Tracheal epithelial cell (primary cell): ENCODE measurements around the gene GNG2. TPM values are rescaled to one million over a fixed set of nuclear protein-coding genes. Genes with fewer than 3 reads are reported as not detected.

ENCODE experiments used
- total RNA-seq: library from RNA; depleted of rRNA; stranded (reverse); fragments of >200 nt; gene quantifications from 2 replicates; pipeline ENCODE4 v1.2.1, GENCODE V29; 2014

GNG2 gene
- 0.24 TPM in 1 of 2 replicates, not detected in the other for total RNA-seq

DNA sequence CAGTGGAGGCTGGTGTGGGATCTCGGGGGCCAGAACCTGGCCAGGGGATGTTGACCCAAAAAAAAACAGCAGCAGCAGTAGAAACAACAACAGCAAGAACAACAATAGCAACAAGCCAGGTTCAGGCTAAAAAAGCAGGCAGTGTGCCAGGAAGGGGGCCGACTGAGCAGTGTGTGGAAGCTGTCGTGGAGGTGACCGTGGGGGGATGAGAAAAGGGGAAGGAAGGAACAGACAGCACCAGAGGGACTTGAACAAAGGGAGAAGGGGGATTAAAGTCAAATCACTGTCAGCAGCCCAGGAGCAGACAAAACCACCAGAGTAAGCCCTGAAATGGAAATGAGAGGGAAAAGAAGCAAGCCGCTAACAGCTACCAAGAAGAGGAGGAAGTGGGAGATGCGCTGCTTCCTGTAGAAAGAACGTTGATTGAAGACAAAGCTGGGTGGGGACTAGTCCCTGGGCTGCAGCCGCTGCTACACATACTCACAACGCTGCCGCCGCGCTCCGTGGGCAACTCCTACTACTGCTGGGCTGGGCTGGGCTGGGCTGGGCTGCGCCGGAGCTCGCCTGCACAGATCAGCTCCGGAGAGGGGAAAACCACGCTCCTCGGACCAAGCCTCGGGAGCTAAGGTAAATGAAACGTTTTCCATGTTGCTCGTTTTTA, at the start of gene GNG2:
Gene GNG2, plus strand, starts transcription at position 449 of the 661 bp plus-strand sequence. CDS start 90,067 bp downstream, outside the sequence.

DNA sequence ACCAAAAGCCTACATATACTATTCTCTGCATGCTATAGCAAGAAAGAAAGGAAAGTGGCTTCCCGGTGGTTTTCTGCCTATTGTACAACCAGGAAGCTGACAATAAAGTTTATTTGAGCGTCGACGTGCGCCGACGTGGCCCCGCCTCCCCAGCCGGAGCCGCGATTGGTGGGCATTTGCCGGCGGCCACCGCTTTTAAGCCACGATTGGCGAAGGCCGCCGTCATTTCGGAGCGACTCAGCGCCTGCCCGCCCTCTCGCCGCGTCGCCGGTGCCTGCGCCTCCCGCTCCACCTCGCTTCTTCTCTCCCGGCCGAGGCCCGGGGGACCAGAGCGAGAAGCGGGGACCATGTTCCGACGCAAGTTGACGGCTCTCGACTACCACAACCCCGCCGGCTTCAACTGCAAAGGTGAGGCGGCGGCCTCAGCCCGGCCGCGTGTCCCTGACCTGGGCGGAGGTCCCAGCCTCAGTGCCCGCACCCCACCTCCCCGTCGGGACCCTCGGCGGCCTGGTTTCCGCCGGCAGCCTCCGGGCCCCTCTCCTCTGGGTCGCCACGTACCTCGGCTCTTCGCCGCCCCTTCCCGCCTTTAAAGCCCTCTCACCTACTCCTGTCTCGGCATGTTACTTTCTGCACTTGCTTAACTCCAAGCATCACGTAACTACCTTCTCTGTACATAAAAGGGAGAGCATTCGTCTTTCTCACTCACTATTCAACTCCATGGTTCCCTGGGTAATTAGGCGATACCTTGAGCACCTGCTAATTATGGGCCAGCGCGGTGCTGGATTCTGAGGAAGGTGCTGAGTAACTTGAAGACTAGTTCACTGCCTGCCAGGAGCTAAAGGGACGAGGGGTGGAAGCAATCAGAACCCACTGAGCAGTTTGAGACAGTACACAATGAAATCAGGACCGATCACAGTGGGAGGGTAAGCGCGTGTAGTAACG, 129.2 kb downstream of the GNG2 start, which contains the start of gene RTRAF:
Gene RTRAF, plus strand, starts transcription at position 254 of the 942 bp plus-strand sequence. Its CDS starts 94 bp downstream, at position 348.

Other genes with a start within 250 kb of the GNG2 start
- gene FRMD6, start 208.7 kb upstream of the GNG2 start, total RNA-seq = 160 and 361 TPM in 2 replicates
- gene RTRAF, start 128.9 kb downstream of the GNG2 start, total RNA-seq = 55.7 and 78.4 TPM in 2 replicates
- gene NID2, start 208.4 kb downstream of the GNG2 start, total RNA-seq = 1.1 and 3.1 TPM in 2 replicates